Mesendoderm (in vitro differentiated cells): ENCODE results near the gene FMR1NB.

Experiments used
- DNase-seq: peaks from one replicate; pipeline ENCODE4 v3.0.0; 2013
- H2AK5ac ChIP-seq: 2 replicates; pipeline ENCODE4 v1.6.1; 2013; ENCODE audit warnings: low read length, inconsistent platforms
- H2BK120ac ChIP-seq: 2 replicates; pipeline ENCODE4 v1.6.1; 2013; ENCODE audit warnings: low read depth, mild to moderate bottlenecking, low read length, moderate library complexity, mixed read lengths
- H2BK15ac ChIP-seq: replicated peaks from 2 replicates; pipeline ENCODE4 v1.6.1; 2013; ENCODE audit warnings: low read depth, mild to moderate bottlenecking, moderate library complexity
- H2BK5ac ChIP-seq: 2 replicates; pipeline ENCODE4 v1.6.1; 2013; ENCODE audit warnings: low read length, inconsistent platforms
- H3K18ac ChIP-seq: 2 replicates; pipeline ENCODE4 v1.6.1; 2013; ENCODE audit warnings: mild to moderate bottlenecking, low read length, mixed read lengths
- H3K23ac ChIP-seq: one replicate; pipeline ENCODE4 v1.6.1; 2013; ENCODE audit warnings: low read length
- H3K27ac ChIP-seq: 2 replicates; pipeline ENCODE4 v1.5.1; 2013; ENCODE audit warnings: low read depth, mild to moderate bottlenecking, inconsistent platforms, low read length, moderate library complexity
- H3K27me3 ChIP-seq: 2 replicates; pipeline ENCODE4 v1.6.1; 2013; ENCODE audit warnings: low read length, control low read depth, mild to moderate bottlenecking, inconsistent platforms; ENCODE audit not compliant: insufficient read depth, poor library complexity
- H3K36me3 ChIP-seq: 2 replicates; pipeline ENCODE4 v1.6.1; 2013; ENCODE audit warnings: low read length, inconsistent platforms; ENCODE audit not compliant: control insufficient read depth, insufficient read depth
- H3K4ac ChIP-seq: one replicate; pipeline ENCODE4 v1.6.1; 2013; ENCODE audit warnings: low read depth, mild to moderate bottlenecking, low read length, moderate library complexity
- H3K4me1 ChIP-seq: 2 replicates; pipeline ENCODE4 v1.6.1; 2013; ENCODE audit warnings: low read depth, low read length, inconsistent platforms; ENCODE audit not compliant: control insufficient read depth
- H3K4me2 ChIP-seq: 2 replicates; pipeline ENCODE4 v1.6.1; 2013; ENCODE audit warnings: low read length
- H3K4me3 ChIP-seq: 2 replicates; pipeline ENCODE4 v1.5.1; 2013; ENCODE audit warnings: mild to moderate bottlenecking, low read length
- H3K56ac ChIP-seq: one replicate; pipeline ENCODE4 v1.6.1; 2013; ENCODE audit warnings: low read length
- H3K79me1 ChIP-seq: 2 replicates; pipeline ENCODE4 v1.6.1; 2013; ENCODE audit warnings: low read length, inconsistent platforms
- H3K79me2 ChIP-seq: 2 replicates; pipeline ENCODE4 v1.6.1; 2013; ENCODE audit warnings: mild to moderate bottlenecking, low read length; ENCODE audit not compliant: control insufficient read depth, insufficient read depth
- H3K9ac ChIP-seq: 2 replicates; pipeline ENCODE4 v1.6.1; 2013; ENCODE audit warnings: low read length, inconsistent platforms
- H4K5ac ChIP-seq: one replicate; pipeline ENCODE4 v1.6.1; 2013; ENCODE audit warnings: low read length
- H4K8ac ChIP-seq: one replicate; pipeline ENCODE4 v1.6.1; 2013; ENCODE audit warnings: low read depth, mild to moderate bottlenecking, control low read depth, low read length, moderate library complexity
- WGBS: extraction: QIAGEN DNeasy Blood & Tissue Kit; methylation state at CpG from one replicate; pipeline ENCODE4 v1.1.7; 2013; ENCODE audit warnings: low lambda C conversion rate, missing lambda C conversion rate; ENCODE audit not compliant: insufficient coverage; ENCODE audit errors: extremely low coverage; 5-methylcytosine and 5-hydroxymethylcytosine counted together

FMR1NB gene

GRCh38 chrX:147950352-147950751, 30.8 kb upstream of the FMR1NB start:
- no peak overlapping the region for H3K4me3 ChIP-seq
- no peak overlapping the region for H3K18ac ChIP-seq
- no peak overlapping the region for H3K4ac ChIP-seq
- no peaks in the 10 kb centered on the region for H3K79me1 ChIP-seq
- H3K56ac ChIP-seq, result no peak overlapping the region
- H2BK15ac ChIP-seq, result no peak overlapping the region
- H3K36me3 ChIP-seq, result no peaks in the 10 kb centered on the region
- H2BK5ac ChIP-seq, result no peak overlapping the region
- no peak overlapping the region for H3K23ac ChIP-seq
- no CpG with 5 or more reads among the region's 1 CpG for WGBS
- no peak for DNase-seq
- no peak overlapping the region for H2BK120ac ChIP-seq
- no peaks in the 10 kb centered on the region for H3K4me1 ChIP-seq
- H3K4me2 ChIP-seq, result no peak overlapping the region
- no peak overlapping the region for H3K9ac ChIP-seq
- H4K5ac ChIP-seq, result no peak overlapping the region
- no peak overlapping the region for H4K8ac ChIP-seq
- H3K27ac ChIP-seq, result no peak overlapping the region
- H3K27me3 ChIP-seq, result no peaks in the 10 kb centered on the region
- H3K79me2 ChIP-seq, result no peaks in the 10 kb centered on the region
- H2AK5ac ChIP-seq, result no peak overlapping the region

DNA sequence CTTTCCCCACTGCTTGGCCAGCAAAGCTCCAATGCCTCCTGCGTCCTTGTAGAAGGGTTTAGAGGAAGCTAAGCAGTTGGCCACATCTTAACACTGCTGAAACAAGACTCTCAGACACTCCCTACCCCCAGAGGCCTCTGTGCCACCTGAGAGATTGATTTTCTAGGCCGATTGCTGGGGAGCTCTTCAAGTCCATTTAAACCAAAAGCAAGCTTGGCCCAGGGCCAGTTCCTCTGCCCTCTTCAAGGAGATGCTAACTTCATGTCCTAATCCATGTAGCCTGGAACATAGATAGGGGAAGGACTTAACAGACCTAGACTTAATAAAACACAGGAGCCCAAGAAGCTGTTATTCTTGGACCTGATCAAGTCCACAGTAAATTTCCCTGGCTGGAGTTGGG, 27.2 kb upstream of the FMR1NB start:
- H2BK5ac ChIP-seq, result no peak overlapping the region
- H3K9ac ChIP-seq, result no peak overlapping the region
- no CpG with 5 or more reads among the region's 2 CpGs for WGBS
- H2BK15ac ChIP-seq, result no peak overlapping the region
- no peaks in the 10 kb centered on the region for H3K27me3 ChIP-seq
- no peak overlapping the region for H3K4me2 ChIP-seq
- no peak overlapping the region for H2AK5ac ChIP-seq
- no peak overlapping the region for H3K18ac ChIP-seq
- H3K56ac ChIP-seq, result no peak overlapping the region
- no peak overlapping the region for H4K5ac ChIP-seq
- no peak overlapping the region for H4K8ac ChIP-seq
- no peak overlapping the region for H3K23ac ChIP-seq
- H3K4me1 ChIP-seq, result no peaks in the 10 kb centered on the region
- no peak overlapping the region for H3K27ac ChIP-seq
- H3K79me1 ChIP-seq, result no peaks in the 10 kb centered on the region
- H3K79me2 ChIP-seq, result no peaks in the 10 kb centered on the region
- H3K4ac ChIP-seq, result no peak overlapping the region
- H3K4me3 ChIP-seq, result no peak overlapping the region
- no peaks in the 10 kb centered on the region for H3K36me3 ChIP-seq
- H2BK120ac ChIP-seq, result no peak overlapping the region
- no peak for DNase-seq

DNA sequence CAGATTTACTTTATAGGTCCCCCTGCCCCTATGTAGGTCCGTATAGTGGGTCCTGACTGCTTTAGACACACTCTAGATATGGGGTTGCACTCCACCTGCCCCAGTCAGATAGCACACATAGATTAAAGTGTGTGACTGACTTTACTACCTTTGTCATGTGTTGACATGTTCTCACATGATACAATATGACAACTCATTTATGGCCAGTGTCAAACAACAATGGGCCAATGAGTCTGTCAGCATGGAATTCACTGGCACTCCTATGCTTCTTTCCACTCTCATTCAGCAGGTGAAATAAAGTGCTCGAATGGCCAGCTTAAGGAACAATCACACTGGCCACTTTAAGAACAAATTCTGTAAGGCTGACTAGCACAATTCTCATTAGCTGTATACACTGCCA, 23.8 kb upstream of the FMR1NB start:
- no peak for DNase-seq
- WGBS, result no CpG with 5 or more reads among the region's 2 CpGs
- no peaks in the 10 kb centered on the region for H3K27me3 ChIP-seq
- no peak overlapping the region for H3K4ac ChIP-seq
- H3K23ac ChIP-seq, result no peak overlapping the region
- H3K4me1 ChIP-seq, result no peaks in the 10 kb centered on the region
- no peak overlapping the region for H3K27ac ChIP-seq
- no peak overlapping the region for H3K56ac ChIP-seq
- no peak overlapping the region for H2BK120ac ChIP-seq
- H2BK5ac ChIP-seq, result no peak overlapping the region
- H3K18ac ChIP-seq, result no peak overlapping the region
- H3K9ac ChIP-seq, result no peak overlapping the region
- no peak overlapping the region for H2BK15ac ChIP-seq
- no peak overlapping the region for H2AK5ac ChIP-seq
- H3K79me1 ChIP-seq, result no peaks in the 10 kb centered on the region
- no peaks in the 10 kb centered on the region for H3K79me2 ChIP-seq
- H4K5ac ChIP-seq, result no peak overlapping the region
- no peak overlapping the region for H3K4me3 ChIP-seq
- no peaks in the 10 kb centered on the region for H3K36me3 ChIP-seq
- no peak overlapping the region for H3K4me2 ChIP-seq
- H4K8ac ChIP-seq, result no peak overlapping the region

GRCh38 chrX:147958291-147958690, 22.8 kb upstream of the FMR1NB start:
- Histone ChIP-seq H4K5ac (no peak overlapping the region), H4K8ac (no peak overlapping the region), H3K4ac (no peak overlapping the region), H2BK5ac (no peak overlapping the region), H2AK5ac (no peak overlapping the region), H2BK15ac (no peak overlapping the region), H3K4me1 (no peaks in the 10 kb centered on the region), H2BK120ac (no peak overlapping the region), H3K27me3 (no peaks in the 10 kb centered on the region), H3K56ac (no peak overlapping the region), H3K4me3 (no peak overlapping the region), H3K79me1 (no peaks in the 10 kb centered on the region), H3K79me2 (no peaks in the 10 kb centered on the region), H3K4me2 (no peak overlapping the region), H3K27ac (no peak overlapping the region), H3K36me3 (no peaks in the 10 kb centered on the region), H3K9ac (no peak overlapping the region), H3K18ac (no peak overlapping the region), H3K23ac (no peak overlapping the region)
- DNase-seq, result no peak
- no CpG with 5 or more reads among the region's 1 CpG for WGBS

DNA sequence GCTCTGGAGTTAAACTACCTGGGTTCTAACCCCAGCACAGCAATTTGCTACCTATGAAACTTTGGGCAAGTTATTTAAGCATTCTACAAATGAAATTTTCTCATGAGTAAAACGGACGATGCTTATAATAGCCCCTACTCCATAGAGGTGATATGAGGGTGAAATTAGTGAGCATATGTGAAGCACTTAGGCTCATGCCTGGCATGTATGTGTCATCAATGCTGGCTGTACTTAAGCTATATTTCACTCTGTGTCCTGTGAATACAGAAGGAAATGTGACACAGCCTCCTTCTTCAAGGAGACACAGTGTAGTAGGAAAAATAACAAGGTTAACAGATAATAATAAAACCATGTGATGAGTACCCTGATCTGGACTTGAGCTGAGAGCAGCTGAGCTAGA, 20.4 kb upstream of the FMR1NB start:
- H4K5ac ChIP-seq, result no peak overlapping the region
- H3K9ac ChIP-seq, result no peak overlapping the region
- no peak overlapping the region for H3K4ac ChIP-seq
- no peak overlapping the region for H3K18ac ChIP-seq
- no peak overlapping the region for H3K4me3 ChIP-seq
- no peaks in the 10 kb centered on the region for H3K27me3 ChIP-seq
- H4K8ac ChIP-seq, result no peak overlapping the region
- H3K4me1 ChIP-seq, result no peaks in the 10 kb centered on the region
- H3K23ac ChIP-seq, result no peak overlapping the region
- H2BK120ac ChIP-seq, result no peak overlapping the region
- no peaks in the 10 kb centered on the region for H3K79me1 ChIP-seq
- H2BK5ac ChIP-seq, result no peak overlapping the region
- H3K56ac ChIP-seq, result no peak overlapping the region
- no peak overlapping the region for H3K4me2 ChIP-seq
- no peak overlapping the region for H3K27ac ChIP-seq
- no CpG with 5 or more reads among the region's 2 CpGs for WGBS
- H3K36me3 ChIP-seq, result no peaks in the 10 kb centered on the region
- H2AK5ac ChIP-seq, result no peak overlapping the region
- H2BK15ac ChIP-seq, result no peak overlapping the region
- H3K79me2 ChIP-seq, result no peaks in the 10 kb centered on the region
- no peak for DNase-seq

DNA sequence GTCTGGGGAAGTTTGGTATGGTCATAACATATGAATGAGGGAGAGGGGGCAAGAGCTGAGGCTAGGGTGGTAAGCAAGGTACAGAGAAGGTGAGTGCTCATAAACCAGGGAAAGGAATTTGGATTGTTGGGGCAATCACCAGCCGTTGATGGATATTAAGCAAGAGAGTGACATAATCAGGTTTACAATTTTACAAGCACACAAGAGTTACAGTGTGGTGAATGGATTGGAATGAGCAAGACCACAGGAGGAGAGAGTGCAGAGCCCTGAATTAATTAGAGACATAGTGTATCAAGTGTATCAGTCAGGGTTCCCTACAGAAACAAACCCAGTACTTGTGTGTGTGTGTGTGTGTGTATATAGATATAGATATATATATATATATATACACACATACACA, 18.7 kb upstream of the FMR1NB start:
- H3K4me3 ChIP-seq, result no peak overlapping the region
- WGBS, result no CpG with 5 or more reads among the region's 1 CpG
- no peak overlapping the region for H4K8ac ChIP-seq
- no peak overlapping the region for H2AK5ac ChIP-seq
- DNase-seq, result no peak
- no peak overlapping the region for H3K56ac ChIP-seq
- no peak overlapping the region for H3K18ac ChIP-seq
- no peak overlapping the region for H2BK120ac ChIP-seq
- H3K79me1 ChIP-seq, result no peaks in the 10 kb centered on the region
- no peaks in the 10 kb centered on the region for H3K4me1 ChIP-seq
- H3K23ac ChIP-seq, result no peak overlapping the region
- no peaks in the 10 kb centered on the region for H3K27me3 ChIP-seq
- no peak overlapping the region for H3K4ac ChIP-seq
- no peak overlapping the region for H2BK15ac ChIP-seq
- H3K27ac ChIP-seq, result no peak overlapping the region
- no peaks in the 10 kb centered on the region for H3K36me3 ChIP-seq
- no peak overlapping the region for H3K4me2 ChIP-seq
- H3K79me2 ChIP-seq, result no peaks in the 10 kb centered on the region
- no peak overlapping the region for H3K9ac ChIP-seq
- no peak overlapping the region for H2BK5ac ChIP-seq
- no peak overlapping the region for H4K5ac ChIP-seq
